Measurements from ENCODE around the gene PIEZO2. TPM values are rescaled to one million over a fixed set of nuclear protein-coding genes. Genes with fewer than 3 reads are reported as not detected.

PIEZO2 gene
- total RNA-seq, 1 experiment from 2014 or later: 0.11 TPM

GRCh38 chr18:10937743-10938640 is 211.4 kb downstream of the PIEZO2 start:
- no peaks in the 10 kb centered on the region for H3K27me3 Mint-ChIP-seq (ENCODE audit: insufficient read depth, unreplicated experiment)

DNA sequence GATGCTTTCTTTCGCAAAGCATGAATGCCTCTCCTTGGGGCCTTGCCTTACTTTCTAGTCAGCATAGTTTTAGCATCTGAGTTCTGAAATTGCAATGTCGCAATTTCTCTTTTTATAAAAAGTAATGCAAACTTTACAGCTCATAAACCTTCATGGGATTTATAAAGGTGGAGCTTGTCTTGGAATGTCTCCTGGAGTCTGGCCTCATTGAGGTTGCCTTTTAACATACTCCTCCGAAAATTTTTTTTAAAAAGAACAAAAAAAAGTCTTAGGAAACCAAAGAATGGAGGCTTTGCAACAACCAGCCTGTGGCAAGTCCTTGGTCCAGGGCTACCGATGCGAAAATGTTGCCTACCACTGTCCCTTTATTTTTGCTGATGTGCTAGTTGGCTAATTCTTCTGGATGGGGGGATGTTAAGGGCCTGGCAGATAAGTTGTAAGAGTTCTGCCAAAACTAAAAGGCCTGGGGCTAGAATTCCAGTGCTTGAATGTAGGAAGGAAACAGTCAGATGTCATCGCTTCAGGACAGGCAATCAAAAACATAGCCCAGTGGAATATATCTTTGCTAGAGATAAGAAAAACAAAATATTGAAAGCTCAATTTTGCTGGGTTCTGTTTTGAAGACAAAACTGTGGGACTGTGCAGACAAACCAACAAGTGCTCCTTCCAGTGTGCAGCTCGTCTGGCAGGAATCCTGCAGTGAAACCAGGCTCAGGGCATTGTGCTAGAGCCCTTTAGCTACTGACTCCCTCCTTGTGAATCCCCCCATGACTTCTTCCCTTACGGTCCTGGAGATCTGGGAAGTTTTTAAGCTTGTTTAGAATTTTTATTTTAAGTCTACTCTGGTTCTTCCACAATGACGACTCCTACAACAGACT is 213.0 kb downstream of the PIEZO2 start:
- POLR2A ChIA-PET: no interaction called here
- H3K4me1 Mint-ChIP-seq (ENCODE audit: low read depth, unreplicated experiment): no peaks in the 10 kb centered on the region
- no peaks in the 10 kb centered on the region for H3K27me3 Mint-ChIP-seq (ENCODE audit: insufficient read depth, unreplicated experiment)

More at GRCh38 chr18:10937743-10938640, 211.4 kb downstream of the PIEZO2 start:
- Histone ChIP-seq H3K4me3 (ENCODE audit: low read depth, low read length) (no peak overlapping the region), H3K36me3 (ENCODE audit: control insufficient read depth, insufficient read depth, low read length) (no peaks in the 10 kb centered on the region), H3K27me3 (replicated peaks; ENCODE audit: control insufficient read depth, insufficient read depth, low read length) (no peaks in the 10 kb centered on the region), H3K4me1 (no peaks in the 10 kb centered on the region), H3K9me3 (no peaks in the 10 kb centered on the region)
- POLR2A ChIA-PET: no interaction called here
- H3K9me3 Mint-ChIP-seq (ENCODE audit: unreplicated experiment): peaks cover 11% of the 10 kb centered on the region
- intact Hi-C loops (cut with micrococcal nuclease; ENCODE audit: unreplicated experiment): no loop called here
- no peak overlapping the region for H3K27ac Mint-ChIP-seq (ENCODE audit: unreplicated experiment)
- no peak for TF ChIP-seq CTCF (IDR thresholded peaks at IDR 0.05; ENCODE audit: insufficient read depth in 1 of 2, low read depth in 1 of 2, low read length in 1 of 2, severe bottlenecking in 1 of 2, unreplicated experiment in 1 of 2)
- no peak for DNase-seq
- no TSS peak for BruUV-seq (replicated peaks)
- H3K4me3 Mint-ChIP-seq (ENCODE audit: unreplicated experiment): no peak overlapping the region
- H3K4me1 Mint-ChIP-seq (ENCODE audit: low read depth, unreplicated experiment): no peaks in the 10 kb centered on the region
- CTCF ChIA-PET: interaction anchor here (0.7 kb wide), 1 partner anchor 103 kb away, joined by 3 read pairs; no protein-coding TSS in a partner anchor
- H3K36me3 Mint-ChIP-seq (ENCODE audit: insufficient read depth, unreplicated experiment): no peaks in the 10 kb centered on the region

More for the DNA sequence above, 213.0 kb downstream of the PIEZO2 start:
- Mint-ChIP-seq H3K4me3 (ENCODE audit: unreplicated experiment) (no peak overlapping the region), H3K9me3 (ENCODE audit: unreplicated experiment) (no peaks in the 10 kb centered on the region), H3K36me3 (ENCODE audit: insufficient read depth, unreplicated experiment) (no peaks in the 10 kb centered on the region), H3K27ac (ENCODE audit: unreplicated experiment) (no peak overlapping the region)
- Histone ChIP-seq H3K36me3 (ENCODE audit: control insufficient read depth, insufficient read depth, low read length) (no peaks in the 10 kb centered on the region), H3K4me3 (ENCODE audit: low read depth, low read length) (no peak overlapping the region), H3K9me3 (no peaks in the 10 kb centered on the region), H3K27me3 (replicated peaks; ENCODE audit: control insufficient read depth, insufficient read depth, low read length) (no peaks in the 10 kb centered on the region), H3K4me1 (no peaks in the 10 kb centered on the region)
- intact Hi-C loops (cut with micrococcal nuclease; ENCODE audit: unreplicated experiment): no loop called here
- CTCF ChIA-PET: no interaction called here
- no peak for DNase-seq
- no peak for TF ChIP-seq CTCF (IDR thresholded peaks at IDR 0.05; ENCODE audit: insufficient read depth in 1 of 2, low read depth in 1 of 2, low read length in 1 of 2, severe bottlenecking in 1 of 2, unreplicated experiment in 1 of 2)
- BruUV-seq (replicated peaks): no TSS peak
